Non-pigmented ciliary epithelial cell (primary cell): Measurements from ENCODE around the gene DYRK1A.

ENCODE experiments used
- DNase-seq: peaks from one replicate; pipeline ENCODE4 v3.0.0-alpha.2; 2010; ENCODE audit warnings: low read depth

DYRK1A gene

DNA sequence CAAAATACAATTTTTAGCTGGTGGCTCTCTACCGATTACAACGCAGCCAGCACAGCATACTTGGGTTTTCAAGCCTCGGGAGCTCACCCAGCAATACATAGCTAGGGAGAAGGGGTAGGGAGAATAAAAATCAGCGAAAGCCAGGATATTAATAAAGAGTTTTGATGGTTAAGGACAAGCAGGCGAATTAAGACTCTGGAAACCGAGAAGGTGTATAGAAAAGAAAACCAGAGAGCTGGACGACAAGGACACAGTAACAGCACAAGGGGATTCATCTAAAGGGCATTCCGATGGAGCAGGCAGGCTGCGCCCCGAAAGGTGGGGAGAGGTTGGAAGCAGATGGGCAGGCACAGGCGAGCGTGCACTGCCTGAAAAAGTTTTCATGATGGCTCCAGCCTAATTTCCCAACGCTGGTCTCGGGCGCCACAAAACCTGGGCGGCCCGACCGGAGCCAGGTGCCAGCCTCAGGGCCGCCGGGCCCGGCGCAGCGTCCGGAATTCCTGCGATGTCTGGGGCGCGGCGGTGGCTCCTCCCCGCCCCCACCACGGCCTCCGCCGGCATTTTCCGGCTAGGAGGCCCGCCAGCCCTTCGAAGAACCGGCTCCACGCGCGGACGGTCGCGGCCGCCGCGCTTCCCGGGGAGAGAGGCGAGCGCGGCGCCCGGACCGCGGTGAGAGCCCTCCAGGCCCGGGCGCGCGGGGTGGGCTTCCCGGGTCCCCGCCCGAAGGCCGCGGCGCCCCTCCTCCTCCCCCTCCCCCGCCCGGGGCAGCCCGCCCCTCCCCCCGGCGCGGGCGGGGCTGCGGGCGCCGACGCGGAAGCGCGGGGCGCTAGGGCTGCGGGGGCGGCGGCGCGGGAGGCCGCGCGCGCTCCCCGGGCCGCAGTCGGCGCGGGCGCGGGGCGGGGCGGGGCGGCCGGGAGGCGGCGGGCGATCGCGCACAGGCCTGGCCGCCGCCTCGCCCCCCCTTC lies 774 bp upstream of the DYRK1A start:
- DNase-seq = no peak

DNA sequence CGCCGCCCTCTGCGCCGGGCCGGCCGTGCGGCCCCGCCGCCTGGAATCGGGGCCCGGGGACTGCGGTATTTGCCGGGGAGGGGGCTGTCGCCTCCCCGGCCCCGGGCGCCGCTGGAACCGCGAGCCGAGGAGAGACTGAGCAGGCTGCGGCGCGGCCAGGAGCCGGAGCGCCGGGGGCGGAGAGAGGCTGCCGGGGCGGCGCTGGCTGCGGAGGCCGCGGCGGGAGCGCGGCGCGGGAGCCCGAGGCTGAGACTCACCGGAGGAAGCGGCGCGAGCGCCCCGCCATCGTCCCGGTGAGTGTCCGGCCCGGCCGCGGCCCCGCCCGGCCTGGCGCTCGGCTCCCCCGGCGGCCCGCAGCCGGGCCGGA lies 746 bp downstream of the DYRK1A start:
- DNase-seq = no peak

DNA sequence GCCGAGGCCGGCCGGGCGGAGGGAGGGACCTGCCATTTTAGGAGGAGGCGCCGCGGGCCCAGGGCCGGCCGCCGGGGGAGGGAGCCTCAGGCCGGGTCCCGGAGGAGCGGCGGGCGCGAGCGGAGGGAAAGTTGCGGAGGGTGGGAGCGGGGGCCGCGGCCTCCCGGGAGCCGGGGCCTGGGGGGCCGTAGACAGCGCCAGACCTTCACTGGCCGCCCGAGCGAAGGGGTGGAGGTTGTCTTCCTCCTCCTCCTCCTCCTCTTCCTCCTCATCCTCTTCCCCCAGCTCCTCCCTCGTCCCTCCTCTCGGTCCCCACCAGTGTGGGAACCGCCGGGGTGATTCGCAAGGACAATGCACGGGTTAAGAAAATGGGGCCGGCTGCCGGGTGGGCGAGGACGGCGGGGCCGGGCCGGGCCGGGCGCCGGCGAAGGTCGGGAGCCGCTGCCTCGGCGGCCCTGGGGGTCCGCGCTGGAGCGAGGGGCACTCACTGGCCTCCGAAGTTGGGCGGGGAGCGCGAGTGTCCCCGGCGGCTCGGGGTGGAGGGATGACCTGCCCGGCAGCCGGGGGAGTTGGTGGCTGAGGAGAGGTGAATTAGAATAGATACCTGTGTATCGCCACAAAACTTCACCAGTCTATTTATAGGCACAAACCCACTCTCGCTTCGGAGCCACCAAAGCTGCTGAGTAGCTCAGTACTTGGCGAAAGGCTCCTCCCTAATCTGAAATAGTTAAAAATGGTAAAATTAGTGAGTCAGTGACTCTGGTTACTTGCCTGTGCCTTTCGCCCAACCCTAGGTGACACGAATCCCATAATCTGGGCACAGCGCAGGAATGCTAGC lies 1.3 kb downstream of the DYRK1A start:
- no peak for DNase-seq

DNA sequence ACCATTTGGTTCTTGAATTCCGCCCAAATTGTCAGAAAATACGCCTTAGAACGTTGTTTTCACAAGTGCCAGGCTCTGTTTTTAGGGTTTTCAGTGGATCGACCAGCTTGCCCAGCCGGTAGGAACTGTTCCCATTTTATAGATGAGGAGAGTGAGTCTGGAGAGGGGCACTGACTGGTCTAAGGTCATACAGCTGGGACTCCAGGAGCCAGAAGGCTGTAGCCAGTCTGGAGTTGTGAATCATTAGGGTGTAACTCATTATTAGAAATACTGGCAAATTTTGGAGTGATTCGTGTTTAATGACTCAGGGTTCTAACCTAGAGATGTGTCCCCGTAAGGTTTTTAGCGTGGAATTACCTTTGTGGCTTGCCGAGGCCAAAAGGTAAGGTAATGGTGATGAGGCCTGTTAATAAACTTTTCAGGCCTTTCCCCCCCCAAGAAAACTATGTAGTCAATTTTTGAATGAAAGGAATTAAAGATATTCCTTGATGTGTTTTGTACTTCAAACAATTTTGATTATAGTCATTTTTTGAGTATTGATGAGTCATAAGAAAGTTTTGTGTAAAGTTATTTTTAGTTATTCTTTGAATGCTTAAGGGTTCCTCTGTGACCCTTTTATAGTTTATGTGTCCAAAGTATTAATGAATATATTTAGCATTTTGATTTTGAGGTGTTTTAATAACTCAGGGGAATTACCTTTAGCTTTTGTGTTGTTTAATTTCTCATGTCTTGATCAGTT lies 2.1 kb downstream of the DYRK1A start:
- DNase-seq = no peak

DNA sequence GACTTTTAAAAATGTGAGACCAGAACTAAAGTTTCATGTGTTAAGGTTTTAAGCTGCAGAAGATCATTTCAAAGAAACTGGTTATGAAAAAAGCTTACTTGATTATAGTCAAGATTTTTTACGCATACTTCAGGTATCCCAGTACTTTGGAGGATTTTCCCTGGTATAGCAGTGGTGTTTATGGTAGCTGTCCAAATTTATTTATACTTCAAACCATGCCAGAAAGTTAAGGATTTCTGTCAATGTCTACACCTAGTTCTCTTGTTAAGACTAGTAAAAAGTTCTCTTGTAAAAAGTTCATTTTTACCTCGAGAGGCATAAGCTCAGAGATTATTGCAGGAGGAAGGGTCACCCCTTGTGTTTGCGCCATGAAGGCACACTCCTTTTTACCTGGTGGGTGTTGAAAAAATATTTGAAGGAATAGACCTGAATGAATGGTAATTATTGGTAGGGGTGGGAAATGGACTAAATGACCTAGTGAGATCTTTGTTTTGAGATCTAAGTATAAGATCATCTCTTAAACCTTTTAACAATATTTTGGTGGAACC lies 2.8 kb downstream of the DYRK1A start:
- DNase-seq = no peak

DNA sequence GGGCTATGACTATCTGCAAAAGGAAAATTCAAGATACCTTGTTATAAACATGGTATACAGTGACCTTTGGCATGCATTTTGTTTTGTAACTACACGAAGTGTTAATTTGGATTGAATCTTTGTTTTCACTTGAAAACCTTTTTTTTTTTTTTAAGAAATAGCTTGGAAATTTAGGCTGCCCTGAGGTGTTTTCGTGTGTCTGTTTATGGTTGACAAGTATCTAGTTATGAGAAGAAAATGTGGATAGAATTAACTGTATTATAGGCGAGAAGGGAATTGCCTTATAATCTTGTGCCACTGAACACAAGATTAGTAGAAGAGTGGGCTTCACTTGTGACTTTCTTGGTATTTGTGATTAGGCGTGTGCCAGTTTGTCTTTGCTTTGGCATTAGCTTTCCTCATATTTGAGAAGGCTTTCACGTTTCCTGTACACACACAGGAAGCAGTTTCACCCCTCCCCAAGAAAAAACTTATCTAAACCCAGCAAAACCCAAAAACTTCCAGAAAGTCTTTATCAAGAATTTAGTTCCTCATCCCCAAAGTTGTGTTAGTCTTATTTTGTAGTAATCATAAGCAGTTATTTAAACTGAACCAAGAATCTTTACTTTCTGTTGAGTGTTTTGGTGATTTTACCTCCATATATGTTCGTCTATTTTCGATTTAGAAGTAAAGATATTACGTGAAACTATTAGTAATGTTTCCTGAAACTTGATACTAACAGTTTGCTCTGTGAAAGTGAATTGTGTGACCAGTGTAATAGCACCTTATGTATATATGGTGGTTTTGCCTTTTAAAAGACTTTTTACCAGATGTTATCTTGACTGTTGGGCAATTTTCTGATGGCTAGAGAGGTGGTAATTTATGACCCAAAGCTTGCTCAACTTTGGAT lies 3.8 kb downstream of the DYRK1A start:
- no peak for DNase-seq

DNA sequence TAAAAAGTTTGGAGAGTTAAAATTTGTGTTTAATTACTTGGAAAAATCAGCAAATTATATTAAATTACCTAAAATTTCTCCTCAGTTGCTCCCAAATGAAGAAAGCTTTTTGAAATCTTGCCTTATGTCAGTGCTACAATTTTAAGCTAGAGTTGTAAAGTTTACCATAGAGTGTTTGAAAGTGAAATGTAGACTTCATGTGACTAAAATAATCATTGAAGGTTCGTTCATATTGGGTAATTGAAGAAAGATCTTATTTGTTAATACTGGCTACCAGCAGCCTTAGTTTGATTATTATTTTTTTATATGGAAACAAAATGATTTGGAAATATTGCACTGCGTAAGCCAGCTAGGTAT lies 4.4 kb downstream of the DYRK1A start:
- no peak for DNase-seq

DNA sequence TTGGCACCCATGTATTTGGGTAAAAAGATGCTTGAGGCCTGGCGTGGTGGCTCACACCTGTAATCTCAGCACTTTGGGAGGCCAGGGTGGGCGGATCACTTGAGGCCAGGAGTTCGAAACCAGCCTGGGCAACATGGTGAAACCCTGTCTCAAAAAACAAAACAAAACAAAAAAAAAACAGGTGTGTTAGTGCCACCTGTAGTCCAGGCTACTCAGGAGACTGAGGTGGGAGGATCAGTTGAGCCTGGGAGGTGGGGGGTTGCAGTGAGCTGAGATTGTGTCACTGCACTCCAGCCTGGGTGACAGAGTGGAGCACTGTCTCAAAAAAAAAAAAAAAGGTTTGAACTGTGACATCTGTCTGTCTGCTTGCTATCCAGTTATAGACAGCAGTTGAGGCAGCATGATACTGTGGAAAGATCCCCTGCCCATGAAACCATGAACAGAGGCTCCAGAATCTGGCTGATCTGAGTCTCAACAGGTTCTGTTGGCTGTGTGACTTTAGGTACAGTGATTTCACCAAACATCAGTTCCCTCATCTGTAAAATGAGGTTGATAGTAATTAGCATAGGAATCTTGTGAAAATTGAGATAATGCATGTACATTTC lies 5.7 kb downstream of the DYRK1A start:
- DNase-seq = no peak

DNA sequence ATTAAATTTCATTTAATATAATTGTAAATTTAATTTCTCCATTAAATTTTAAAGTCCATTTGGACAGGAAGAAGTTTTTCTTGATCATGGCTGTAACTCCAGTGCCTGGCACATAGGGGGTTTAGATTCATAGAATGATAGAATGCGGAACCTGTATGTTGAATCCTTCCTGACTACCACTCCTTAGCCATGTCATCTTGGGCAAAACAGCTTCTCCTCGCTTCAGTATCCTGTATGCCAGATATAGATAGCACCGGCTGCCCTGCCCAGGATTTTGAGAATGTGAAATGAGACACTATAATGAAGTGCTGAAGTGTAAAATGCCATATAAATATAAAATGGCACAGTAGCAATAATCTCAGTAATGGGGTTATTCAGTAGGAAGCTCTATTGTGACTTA lies 6.4 kb downstream of the DYRK1A start:
- no peak for DNase-seq

DNA sequence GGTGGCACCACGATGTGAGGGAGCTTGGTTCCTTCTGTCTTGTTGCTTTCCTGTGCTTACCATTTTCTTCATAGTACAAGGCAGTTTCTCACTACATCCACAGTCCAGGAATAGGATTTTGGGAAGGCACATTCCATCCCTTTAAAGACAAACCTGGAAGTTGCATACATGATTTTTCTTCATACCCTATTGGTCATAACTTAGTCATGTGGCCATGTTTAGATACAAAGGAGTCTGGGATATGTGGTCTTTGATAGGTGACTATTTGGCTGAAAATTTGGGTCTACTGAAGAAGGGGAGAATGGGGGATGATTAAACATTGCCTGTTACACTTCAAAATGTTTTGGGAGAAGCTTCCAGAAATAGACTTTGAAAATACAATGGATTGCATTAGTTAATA lies 7.0 kb downstream of the DYRK1A start:
- DNase-seq = no peak

DNA sequence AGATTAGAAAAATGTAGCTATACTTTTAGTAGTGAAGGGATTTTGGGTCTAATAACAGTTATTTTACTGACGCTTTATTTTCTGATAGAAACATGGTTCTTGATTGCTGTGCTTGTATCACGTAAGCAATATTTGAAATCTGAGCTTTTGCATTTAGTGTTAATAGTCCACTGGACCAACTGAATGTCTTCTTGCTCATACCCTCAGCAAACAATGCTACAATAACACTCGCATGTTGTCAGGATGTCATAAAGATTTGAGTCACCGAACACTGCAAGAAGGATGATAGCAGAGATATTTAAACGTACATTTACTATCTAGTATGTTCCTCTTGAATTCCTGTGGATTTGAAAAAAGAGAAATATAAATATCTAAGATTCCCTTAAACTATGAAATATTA lies 7.5 kb downstream of the DYRK1A start:
- no peak for DNase-seq

DNA sequence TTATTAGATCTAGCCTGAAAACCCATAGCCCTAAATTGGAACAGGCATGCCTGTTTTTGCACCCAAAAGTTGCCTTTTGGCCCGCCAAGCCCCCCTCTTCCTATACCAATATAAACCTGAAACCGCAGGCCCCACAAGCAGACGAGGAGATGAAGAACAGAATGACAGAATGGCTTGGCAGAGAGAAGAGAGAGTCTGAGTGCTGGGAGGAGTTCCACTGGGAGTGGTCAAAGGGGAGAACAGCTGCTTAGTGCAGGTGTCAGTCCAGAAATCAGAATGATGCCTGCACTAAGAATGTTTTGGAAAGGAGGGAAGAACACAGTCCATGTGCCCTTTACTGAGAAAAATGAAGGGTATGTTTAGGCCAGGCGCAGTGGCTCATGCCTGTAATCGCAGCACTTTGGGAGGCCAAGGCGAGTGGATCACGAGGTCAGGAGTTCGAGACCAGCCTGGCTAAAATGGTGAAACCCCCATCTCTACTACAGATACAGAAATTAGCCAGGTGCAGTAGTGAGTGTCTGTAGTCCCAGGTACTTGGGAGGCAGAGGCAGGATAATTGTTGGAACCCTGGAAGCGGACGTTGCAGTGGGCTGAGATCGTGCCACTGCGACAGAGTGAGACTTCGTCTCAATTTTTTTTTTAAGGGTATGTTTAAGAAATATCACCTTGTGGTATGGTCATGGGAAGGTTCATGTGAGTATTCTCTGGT lies 9.4 kb downstream of the DYRK1A start:
- DNase-seq = no peak

DNA sequence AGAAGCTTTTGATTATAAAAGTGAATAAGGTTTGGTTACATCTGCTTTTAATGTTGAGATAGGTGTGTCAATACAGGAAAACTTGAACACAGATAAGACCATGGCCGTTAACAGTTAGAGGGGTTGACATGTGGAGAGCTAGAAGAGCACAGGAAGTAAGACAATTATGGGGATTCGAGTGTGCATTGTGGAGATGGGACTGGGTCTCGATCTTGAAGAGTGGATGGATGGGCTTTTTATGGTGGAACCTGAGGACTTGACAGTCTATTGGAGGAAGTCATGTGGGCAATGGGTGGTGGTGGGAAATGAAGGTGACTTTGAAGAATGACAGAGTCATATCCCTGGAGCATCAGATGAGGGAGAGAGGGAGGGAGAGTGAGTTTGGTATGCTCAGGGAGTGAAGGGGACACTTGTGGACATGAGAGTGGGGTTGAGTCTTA lies 12.1 kb downstream of the DYRK1A start:
- no peak for DNase-seq

DNA sequence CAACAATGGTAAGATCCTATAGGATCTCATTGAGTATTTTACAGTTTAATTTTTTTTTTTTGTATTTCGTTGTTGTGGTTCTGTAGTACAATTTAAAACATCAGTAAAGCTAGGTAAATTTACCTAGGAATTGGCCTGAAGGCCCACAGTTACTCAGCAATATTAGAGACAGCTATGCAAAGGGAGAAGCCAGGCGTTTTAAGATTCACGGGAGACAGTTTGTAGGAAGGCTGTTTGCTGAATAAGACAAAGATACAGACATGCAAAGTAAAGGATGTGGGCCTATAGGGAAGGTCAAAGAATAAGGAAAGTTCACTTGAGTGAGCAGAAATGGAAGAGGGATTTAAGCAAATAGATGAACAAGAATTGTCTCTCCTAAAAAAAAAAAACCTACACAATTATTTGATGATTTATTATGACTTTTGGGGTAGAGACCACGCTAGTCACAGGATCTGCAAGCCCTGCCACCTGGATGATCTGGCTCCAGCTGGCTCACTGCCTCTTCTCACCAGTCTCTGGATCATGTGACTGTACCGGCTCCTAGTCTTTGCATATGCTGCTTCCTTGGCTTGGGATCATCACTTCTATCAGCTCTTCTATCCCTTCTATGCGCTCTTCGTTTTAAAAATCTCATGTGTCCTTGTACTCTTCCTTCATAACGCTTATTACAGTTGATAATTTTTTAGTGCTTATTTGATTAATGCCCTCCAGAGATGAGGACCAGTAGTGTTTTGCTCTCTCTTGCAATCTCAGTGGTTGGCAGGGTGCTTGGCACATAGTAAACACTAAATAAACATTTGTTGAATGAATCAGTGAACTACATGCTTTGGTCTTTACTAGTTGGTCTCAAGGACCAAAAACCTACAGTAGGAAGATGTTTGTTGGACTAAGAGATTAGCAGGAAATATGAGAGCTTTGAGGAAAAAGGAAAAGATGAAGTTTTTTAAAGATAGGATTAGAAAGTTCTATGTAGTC lies 14.1 kb downstream of the DYRK1A start:
- DNase-seq = no peak

DNA sequence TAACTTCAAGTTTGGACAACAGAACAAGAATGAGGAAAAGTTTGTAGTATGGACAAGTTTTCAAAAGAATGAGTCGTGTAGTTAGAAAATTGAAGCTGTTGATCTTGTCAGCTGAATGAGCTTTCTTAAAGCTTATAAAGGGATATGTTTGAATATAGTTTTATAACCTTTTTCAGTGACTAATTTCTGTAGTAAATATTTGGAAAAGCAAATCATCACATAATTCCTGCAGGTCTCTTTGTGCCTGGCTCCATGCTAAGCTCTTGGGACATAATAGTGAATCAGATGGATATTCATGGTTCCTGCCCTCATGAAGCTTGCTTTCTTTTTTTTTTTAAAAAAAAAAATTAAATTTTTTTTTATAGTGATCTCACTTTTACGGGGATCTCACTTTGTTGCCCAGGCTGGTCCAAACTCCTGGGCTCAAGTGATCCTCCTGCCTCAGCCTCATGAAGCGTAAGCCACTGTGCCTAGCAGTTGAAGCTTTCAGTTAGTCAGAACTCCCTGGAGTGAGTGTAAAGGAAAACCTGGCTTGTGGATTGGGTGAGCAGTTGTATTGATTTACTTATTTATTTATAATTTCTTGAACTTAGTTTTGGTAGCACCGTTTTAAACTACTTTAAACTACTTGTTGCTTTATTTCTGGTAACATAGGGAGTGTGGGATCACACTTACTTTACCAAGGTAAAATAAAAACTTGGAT lies 15.5 kb downstream of the DYRK1A start:
- DNase-seq = no peak

DNA sequence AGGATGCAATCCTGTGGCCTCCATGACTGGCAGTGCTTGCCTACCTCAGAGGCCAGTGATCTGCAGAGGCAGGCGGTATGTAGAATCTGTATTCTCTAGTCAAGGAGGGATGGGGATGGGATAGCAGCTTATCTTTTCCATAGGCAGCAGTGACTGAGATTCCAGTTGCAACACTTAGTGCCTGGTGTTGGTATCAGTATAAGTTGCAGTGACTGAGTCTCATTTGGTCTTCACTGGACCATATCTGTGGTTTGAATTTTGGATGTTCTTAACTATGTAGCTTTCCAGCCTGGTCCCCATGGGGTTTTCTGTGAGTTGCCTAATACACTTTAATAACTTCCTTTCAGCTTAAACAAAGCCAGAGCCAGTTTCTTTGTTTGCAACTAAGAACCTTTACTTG lies 16.5 kb downstream of the DYRK1A start:
- no peak for DNase-seq

DNA sequence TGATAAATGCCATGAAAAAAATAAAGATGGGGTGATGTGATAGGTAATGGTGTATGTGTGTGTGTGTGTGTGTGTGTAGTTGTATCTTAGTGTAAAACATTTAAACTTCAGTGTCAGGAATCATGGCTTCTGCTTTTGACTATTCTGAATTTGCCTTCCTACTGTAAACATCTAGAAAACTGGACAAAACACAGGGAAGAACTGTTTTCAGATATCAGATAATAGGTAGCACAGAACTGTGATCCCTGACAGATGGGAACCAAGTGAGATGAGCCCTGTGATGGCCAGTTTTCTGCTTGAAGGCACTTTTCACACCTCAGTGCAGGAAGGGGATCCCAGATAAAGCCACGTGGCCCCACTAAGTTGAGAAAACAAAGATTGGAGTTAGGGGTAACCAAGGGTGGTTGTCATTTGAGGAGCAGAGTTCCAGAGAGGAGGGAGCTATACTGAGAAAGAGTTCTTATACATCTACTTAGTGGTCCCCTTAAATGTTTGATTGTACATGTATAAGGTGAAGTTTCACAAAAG lies 17.3 kb downstream of the DYRK1A start:
- no peak for DNase-seq

DNA sequence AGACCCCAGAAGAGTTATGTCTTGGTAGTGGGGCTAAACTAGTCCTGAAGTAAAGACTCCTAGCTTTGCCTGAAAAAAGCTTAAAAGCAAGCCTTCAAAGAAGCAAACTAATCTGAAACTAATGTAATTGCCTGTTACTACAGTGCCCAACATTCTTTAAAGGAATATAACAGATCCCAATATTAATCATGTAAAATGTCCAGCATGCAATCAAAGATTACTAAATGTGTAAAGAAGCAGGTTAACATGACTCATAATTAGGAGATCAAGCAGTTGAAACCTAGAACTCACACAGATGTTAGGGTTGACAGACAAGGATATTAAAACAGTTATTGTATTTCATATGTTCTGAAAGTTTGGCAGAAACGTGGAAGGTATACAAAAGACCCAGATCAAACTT lies 17.8 kb downstream of the DYRK1A start:
- no peak for DNase-seq
